SJSA1 (cell line): ENCODE measurements around the gene YARS2. TPM values are rescaled to one million over a fixed set of nuclear protein-coding genes. Genes with fewer than 3 reads are reported as not detected.

Experiments used
- total RNA-seq: library from RNA; depleted of rRNA; stranded (reverse); fragments of >200 nt; shearing (Covaris generic); gene quantifications from 2 replicates; pipeline ENCODE4 v1.2.3, GENCODE V29; 2014; rRNA removed

The YARS2 gene
- total RNA-seq, 1 experiment from 2014 or later: 37.7 TPM

Other genes starting within 250 kb of the YARS2 start
- 52.2 and 68.0 TPM in 2 replicates for gene DNM1L, start 76.6 kb downstream of the YARS2 start, total RNA-seq
- gene PKP2, start 140.9 kb upstream of the YARS2 start, total RNA-seq: 28.6 and 29.9 TPM in 2 replicates